COLO829 (cell line): ENCODE measurements around the gene RAB20.
"Not testable (repeated sequence)": the region's sequence is repeated elsewhere in the genome, so short reads cannot be mapped to it uniquely, and the experiment has no call there.

ENCODE experiments used
- DNase-seq: peaks from one replicate; pipeline ENCODE4 v3.0.0; 2012; ENCODE audit warnings: low spot score

The RAB20 gene

DNA sequence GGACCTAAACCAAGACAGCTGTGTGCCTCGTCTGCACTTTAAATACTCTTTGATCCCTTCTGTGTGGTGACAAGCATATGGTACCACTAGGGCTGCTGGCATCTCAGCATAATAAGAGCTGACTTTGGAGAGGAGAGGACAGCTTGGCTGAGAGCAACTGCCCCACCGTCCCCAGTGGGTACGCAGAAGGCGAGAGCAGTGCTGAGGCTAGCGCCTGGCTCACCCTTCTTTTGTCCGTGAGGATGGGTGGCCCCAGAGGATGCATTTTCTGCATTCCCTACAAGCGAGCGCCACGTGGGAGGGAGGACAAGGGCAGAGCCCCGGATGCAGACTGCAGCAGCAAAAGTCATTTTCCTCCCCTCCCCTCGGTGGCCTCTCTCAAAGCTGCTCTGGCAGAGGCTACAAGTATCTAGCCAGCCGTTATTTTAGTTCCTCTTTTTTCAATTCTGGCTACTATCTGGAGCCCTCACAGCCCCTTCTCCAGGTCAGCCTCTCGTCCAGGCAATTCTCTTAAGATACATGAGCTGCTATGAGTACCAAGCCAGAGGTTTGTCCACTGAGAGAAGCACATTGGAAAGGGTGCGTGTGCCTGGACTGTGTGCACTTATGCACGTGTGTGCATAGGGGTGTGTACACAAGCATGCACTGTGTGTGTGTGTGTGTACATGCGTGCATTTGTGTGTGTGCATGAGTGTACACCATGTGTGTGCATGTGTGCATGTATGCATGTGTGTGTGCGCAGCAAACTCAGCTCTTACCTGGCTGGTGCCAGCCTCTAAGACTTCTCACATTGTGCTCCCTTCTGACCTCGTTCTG, 51.3 kb downstream of the RAB20 start:
- no peak for DNase-seq

DNA sequence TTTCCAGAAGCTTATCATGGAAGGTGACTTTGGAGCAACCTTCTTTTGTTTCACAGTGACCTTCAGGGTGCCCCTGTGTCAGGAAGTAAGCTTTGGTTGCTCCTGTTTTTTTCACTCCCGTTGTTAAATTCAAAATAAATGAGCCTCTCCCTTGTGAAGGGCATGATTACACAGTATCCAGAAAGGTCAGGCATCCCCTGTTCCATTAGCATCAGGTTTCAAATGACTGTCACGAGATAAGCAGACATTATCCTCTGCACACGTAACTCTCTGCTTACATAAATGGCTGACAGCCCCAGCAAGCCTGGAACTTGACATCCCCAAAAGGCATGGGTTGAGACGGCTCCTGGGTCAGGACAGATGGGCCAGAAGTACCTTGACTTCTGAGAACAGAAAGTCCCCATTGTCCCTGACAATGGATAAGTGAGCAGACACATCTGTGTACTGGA, 52.0 kb downstream of the RAB20 start:
- DNase-seq, result no peak

DNA sequence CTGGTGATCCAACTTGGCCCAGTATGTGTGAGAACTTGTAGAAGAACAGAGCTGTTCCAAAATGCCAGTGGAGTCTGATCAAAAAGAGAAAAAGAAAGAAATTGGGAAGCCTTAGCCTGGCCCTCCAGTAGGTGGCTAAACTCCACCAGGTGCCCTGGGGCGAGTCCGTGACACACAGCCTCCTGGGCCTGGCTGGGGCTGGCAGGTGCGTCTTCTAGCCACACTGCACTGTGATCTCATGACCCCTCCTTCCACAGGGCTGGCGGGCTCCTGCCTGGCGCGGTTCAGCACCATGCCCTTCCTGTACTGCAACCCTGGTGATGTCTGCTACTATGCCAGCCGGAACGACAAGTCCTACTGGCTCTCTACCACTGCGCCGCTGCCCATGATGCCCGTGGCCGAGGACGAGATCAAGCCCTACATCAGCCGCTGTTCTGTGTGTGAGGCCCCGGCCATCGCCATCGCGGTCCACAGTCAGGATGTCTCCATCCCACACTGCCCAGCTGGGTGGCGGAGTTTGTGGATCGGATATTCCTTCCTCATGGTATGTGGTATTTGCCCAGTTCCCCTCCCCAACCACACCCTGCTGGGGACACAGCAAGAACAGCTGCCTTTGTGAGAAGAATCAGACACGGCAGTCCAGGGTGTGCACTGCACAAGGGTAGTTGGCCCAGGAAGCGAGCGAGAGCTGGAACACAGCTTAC, 53.7 kb downstream of the RAB20 start:
- DNase-seq, result no peak

DNA sequence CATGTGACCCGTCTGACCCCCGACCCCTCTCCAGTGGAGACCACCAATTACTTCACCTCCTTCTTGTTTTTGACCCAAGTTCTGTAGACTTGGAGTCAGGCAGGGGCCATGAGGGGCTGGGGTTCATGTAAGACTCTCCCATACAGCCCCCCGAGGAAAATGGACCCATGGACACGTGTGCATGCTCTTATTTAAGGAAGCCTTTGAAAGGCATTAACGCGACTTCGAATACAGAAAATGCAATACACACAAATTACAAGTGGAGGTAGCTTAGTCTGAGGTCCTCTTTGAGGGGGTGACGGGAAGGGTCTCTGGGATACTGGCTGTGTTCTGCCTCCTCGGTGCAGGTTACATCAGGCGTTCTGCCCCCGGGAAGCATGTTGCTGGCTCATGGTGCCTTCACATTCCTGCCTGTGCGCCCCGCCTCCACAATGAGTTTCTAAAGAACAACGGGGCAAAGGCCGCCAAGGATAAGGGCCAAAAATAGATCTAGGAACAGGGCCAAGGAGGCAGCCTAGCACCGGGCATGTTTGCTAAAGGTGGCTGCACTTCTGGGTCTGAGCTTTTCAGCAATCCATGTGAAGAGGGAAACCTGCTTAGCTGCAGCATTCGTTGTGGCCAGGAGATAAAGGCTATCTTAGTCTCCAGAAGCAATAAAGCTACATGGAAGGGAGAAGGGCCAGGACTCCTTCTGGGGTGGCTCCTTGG, 54.5 kb downstream of the RAB20 start:
- no peak for DNase-seq

DNA sequence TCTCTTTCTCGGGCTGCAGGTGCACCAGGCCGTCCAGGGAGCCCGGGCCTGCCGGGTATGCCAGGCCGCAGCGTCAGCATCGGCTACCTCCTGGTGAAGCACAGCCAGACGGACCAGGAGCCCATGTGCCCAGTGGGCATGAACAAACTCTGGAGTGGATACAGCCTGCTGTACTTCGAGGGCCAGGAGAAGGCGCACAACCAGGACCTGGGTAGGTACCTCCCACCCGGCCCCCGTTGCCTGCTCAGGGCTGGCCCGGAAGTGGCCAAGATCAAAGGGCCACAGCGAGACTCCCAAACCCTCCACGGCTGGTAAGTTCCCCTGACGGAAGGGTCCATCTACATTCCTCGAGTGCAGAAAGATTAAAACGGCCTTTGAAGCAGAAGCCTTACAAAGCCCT, 55.1 kb downstream of the RAB20 start:
- no peak for DNase-seq

DNA sequence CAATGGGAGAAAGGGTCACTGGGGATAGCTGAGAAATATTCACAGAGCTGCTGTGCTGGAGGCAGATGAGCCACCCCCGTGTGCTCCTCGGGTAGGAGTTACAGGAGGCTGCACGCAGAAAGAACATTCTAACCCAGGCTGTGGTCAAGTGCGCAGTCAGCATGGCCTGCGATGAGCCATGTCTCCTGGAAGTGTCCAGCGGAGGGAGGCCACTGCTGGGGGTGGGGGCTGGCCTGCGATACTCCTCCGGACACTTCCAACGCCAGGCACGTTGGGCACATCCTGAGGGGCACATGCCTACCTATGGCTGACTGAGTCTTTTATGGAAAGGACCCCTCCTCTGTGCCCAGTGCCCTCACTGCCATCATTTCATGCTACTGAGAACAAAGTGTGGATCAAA, 55.9 kb downstream of the RAB20 start:
- DNase-seq, result no peak

DNA sequence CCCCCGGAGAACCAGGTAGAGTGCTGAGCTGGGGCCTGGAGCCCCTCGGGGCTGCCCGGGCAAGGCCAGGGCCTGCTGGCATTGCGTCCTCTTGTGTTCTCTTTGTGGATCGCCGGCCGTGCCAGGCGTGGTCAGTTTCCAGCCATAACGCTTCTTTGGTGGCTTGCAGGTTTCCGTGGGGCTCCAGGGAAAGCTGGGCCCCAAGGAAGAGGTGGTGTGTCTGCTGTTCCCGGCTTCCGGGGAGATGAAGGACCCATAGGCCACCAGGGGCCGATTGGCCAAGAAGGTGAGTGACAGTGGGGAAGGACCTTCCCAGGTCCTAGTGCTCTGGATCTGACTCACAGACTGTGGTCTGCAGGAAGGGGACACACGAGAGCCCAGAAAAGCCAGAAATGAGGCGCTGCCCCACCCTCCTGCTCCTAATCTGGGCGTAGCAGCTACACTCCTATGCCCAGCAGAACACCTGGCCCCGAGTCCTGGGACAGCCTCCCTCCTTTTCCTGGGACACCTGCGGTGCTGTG, 57.5 kb downstream of the RAB20 start:
- no peak for DNase-seq

DNA sequence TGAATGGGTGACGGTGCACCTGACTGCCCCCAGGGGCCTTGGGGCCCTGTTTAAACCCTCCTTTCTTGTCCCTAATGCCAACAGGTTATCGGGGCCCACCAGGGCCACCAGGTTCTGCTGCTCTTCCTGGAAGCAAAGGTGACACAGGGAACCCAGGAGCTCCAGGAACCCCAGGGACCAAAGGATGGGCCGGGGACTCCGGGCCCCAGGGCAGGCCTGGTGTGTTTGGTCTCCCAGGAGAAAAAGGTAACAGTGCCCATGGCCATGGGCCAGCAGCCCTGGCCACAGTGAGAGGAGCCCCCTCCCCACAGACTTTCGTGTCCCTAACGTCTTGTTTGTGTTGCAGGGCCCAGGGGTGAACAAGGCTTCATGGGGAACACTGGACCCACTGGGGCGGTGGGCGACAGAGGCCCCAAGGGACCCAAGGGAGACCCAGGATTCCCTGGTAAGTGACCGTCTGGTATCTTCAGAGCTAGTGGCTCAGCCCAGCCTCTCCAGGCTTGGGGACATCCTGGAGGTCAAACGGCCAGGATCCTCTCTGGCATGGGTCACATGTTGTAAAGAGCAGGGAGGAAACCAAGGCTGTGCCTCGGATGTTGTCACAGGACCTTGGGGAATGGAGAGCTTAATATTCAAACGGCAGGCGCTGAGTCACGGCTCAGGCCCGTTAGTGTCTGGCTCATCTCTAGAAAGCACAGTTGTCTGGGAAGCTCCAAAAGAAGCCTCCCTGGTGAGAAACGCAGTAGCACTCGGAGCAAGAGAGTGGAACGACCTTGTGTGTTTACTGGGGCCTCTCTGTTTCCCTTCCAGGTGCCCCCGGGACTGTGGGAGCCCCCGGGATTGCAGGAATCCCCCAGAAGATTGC, 58.3 kb downstream of the RAB20 start:
- DNase-seq, result no peak

DNA sequence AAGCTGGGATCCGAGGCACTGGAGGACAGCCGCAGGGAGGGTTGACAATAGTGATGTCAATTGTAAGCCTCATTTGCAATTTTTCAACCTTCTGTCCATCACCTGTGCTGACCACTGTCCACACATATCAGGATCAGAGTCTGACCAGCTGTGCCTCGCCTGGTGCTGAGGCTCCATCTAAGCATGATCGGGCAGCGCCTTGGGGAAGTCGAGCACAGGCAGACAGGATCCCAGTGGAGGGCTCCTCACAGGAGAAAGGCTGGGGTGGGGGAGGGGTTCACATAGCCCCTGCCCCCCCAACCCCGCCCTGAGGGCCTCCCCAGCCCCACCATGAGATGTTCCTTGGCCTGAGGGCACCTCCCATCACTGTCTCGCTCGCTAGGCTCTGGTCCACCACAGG, 60.3 kb downstream of the RAB20 start:
- no peak for DNase-seq

DNA sequence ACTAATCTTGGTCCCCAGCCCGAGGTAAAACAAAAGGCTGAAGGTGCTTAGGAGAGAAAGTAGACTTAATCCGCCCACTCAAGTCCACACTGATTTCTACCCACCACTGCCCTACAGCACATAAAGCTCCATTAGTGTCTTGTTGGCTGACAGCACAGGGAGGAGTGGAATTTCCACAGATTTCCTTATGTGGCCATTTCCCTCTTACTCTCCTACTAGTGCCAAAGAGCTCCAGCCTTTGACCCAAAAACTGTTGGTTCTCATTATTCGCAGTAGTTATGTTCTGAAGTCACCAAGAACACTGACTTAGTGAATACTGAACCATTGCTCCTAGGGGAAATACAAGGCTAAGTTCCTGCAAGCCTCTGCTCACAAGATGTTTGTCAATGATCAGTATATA, 61.2 kb downstream of the RAB20 start:
- DNase-seq, result peak; percentile 37

DNA sequence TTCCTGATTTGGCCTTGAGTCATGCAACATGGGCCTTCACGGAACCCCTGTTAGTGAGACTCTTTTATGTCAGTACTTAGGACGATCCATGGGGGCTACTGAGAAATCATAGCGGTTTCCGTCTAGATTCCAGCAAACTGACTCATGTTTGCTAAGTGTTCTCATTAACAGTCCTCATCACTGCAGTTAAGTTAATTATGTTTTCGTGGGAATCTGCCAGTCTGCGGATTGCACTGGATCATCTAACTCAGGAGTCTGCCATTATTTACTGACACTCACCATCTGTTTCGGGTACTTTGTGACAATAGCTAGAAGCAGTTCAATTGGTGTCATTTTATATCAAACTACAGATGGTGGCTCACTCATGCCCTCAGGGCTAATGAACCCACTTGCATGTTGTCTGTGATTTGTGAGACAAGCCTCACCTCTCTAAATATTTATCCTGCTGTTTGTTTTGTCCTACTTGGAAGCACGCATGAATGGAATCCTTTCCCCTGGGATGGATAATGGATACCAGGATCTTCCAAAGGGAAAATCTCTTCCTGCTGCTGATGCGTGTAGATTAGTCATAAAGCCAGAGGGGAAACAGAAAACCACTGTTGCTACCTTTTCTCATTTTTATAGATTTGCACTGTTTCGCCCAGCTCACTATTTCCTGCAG, 61.8 kb downstream of the RAB20 start:
- peak; percentile 86 for DNase-seq

DNA sequence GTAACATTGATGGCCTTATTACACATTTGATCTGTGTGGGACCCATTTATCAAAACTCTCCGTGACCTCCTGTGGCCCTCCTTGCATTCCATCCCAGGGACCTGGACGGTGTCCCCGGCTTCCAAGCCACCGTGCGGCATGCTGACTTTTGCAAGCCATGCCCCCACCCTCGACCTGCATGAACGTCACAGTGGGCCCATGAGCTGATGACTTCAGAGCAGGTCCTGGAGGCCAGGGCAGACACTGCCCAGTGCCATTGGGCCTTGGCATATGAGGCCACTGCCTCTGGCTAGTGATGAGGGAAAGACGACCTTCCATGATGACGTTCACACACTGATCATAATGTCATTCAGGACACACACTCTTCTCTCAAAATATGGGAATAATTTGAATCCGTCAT, 62.8 kb downstream of the RAB20 start:
- no peak for DNase-seq

DNA sequence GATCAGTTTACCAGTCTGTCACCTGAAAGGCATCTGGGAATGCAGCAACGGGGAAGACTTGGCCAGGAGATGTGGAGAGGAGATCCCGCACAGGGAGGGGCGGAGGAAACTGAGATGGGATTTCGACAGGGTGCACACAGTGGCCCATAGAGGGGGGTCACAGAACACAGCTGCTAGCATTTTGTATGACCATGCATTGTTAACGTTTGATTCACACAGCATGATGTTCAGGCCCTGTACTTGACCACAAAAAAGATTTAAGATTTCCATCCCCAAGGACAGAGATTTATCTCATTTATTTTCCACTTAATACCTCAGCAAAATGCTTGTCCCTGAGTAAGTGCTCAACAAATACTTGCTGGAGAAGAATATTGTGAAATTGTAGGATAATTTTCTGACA, 63.2 kb downstream of the RAB20 start:
- DNase-seq, result no peak

DNA sequence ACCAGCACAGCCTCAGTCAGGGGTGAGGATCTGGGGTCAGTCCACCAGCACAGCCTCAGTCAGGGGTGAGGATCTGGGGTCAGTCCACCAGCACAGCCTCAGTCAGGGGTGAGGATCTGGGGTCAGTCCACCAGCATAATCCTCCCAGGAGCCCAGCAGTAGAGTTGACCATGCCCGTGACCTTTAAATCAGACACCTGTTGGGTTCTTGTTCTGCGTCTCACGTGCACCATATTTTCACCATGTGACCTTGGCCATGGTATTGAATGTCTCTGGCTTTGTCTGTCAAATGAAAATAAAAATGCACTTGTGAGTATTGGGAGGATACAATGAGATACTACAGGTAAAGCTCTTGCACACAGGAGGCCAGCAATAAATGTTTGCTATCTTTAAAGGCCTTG, 63.6 kb downstream of the RAB20 start:
- not testable (repeated sequence) for DNase-seq

DNA sequence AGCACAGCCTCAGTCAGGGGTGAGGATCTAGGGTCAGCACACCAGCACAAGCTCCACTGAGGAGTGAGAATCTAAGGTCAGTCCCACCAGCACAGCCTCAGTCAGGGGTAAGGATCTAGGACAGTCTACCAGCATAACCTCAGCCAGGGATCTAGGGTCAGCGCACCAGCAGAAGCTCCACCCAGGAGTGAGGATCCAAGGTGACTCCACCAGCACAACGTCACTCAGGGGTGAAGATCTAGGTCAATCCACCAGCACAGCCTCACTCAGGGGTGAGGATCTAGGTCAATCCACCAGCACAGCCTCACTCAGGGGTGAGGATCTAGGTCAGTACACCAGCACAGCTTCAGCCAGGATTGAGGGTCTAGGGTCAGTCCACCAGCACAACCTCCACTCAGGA, 64.5 kb downstream of the RAB20 start:
- DNase-seq, result no peak

DNA sequence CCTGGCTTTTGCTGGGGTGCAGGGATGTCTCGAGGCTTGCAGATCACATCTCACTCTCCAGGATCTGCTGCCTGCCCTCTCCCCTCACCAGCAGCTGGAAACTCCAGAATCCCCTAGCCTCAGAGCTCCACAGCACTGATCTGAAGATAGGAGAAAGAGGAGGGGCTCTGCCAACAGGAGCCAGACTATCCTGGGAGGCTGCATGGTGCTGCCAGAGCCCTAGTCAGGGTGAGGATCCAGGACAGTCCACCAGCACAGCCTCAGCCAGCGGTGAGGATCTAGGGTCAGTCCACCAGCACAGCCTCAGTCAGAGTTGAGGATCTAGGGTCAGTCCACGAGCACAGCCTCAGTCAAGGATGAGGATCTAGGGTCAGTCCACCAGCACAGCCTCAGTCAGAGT, 65.2 kb downstream of the RAB20 start:
- DNase-seq, result no peak

DNA sequence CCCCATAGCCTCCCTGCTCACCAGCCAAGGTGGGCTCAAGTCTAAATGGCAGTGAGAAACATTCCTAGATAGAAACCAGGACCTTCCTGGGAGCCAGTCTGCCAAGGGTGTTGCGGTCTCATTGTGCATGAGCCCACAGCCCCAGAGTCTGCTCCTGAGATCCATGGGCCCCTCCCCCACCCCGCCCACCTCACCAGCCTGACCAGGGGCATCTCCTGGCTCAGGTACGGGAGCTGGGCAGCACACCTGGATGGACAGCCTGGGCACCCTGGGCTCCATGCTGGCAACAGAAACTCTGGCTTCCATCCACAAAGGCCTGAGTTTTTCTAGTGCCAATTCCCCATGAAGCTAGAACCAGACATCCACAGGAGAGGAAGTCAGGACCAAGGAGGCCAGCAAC, 65.6 kb downstream of the RAB20 start:
- DNase-seq, result no peak

DNA sequence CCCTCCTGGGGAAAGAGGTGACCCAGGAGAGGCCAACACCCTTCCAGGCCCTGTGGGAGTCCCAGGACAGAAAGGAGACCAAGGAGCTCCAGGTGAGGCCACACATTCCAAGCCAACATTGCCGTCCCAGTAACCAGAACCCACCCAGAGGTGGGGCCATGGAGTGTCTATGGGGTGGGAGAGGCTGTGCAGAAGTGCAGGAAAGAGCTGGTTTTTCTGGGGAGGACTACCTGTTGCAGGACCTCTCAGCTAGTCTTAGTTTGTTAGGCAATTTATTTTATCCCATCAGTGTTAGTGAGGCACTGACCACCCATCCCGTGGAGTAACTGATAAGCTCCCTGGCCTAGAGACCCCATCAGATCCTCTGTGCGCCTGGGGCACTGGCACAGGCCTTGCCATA, 66.1 kb downstream of the RAB20 start:
- DNase-seq, result no peak

DNA sequence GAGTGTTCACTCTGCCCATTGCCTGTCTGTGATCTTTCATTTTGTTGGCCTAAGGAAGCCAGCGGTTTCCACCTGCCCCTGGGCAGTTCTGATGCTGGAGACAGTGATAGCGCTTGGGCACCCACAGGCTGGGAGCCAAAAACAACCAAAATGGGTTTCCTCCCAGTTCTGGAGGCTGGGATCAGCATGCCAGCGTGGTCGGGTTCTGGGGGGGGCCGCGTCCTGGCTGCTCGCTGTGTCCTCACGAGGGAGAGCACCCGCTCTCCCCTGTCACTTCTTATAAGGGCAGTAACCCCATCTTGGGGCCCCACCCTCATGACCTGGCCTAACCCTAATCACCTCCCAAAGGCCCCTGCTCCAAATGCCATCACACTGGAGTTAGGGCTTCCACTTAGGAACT, 67.9 kb downstream of the RAB20 start:
- no peak for DNase-seq

DNA sequence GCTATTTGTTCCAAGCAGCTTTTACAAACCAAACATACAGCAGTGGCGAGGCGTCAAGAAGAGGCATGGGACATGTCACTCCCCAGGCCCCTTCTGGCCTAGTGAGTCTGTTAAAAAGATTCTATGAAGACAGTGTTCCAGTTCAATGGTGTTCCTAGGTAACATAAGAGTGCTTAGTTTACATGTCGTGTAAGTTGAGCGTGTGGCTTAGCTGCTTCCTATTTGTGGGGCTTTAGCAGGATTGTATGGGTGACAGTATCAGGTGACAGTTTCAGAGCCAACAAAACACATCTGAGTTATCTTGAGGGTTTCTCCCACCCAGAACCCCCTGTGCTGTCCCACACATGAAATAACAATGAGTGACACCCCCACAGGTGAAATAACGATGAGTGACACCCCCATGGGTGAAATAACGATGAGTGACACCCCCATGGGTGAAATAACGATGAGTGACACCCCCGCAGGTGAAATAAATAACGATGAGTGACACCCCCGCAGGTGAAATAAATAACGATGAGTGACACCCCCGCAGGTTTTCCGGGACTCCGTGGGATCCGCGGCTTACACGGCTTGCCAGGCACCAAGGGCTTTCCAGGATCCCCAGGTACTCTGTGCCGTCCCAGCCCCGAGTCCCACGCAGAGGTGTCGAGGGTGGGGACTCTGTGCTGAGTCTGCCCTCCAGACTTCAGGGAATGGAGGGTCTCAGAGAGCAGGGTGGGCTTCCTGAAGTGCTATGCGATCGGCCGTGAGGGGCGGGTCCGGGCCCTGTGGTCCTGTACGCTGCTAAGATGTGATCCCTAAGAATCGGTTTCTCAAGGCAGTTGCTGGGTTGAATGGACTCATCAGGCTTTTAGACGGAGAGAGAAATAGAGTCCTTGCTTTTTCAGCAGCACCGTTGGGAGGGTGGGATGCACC, 68.6 kb downstream of the RAB20 start:
- DNase-seq, result no peak
